ENCODE data around the gene LMO1.

Gene LMO1

DNA sequence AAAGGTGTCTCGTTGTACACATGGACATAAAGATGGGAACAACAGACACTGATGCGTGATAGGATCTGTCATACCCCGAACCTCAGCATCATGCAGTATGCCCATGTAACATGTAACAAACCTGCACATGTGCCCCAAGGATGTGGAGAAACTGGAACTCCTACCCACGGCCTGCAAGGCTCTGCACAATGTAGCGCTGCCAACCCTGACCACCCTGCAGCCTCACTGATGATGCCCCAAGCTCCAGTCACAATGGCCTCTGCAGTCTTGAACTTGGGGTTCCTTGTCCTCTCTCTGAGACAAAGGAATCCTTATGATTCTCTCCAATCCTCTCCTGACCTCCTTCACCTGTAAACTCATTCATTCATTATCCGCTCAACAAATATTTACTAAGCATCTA is 14.2 kb downstream of the LMO1 start:
- DNase-seq (ENCODE audit: low read depth in 2 of 2, low spot score in 1 of 2), result no peak

DNA sequence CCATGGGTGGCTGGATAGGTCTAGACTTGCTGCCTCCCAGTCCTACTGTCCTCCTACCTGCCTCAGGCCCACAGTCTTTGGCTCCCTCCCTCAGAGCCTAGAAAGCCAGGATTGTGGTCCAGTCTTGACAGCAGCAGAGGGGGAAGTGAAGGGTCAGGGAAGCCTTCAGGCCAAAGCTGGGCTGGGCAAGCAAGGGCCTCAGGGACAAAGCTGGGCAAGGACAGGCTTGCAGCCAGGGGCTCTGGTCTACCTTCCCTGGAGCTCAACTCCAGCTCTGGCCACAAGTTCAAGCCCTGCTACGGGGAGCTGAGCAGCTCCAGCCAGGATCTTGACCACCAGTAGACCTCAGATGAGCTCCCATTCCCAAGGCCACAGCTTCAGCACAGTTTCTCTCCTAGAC is 14.9 kb downstream of the LMO1 start:
- no peak for DNase-seq (ENCODE audit: low read depth in 2 of 2, low spot score in 1 of 2)

DNA sequence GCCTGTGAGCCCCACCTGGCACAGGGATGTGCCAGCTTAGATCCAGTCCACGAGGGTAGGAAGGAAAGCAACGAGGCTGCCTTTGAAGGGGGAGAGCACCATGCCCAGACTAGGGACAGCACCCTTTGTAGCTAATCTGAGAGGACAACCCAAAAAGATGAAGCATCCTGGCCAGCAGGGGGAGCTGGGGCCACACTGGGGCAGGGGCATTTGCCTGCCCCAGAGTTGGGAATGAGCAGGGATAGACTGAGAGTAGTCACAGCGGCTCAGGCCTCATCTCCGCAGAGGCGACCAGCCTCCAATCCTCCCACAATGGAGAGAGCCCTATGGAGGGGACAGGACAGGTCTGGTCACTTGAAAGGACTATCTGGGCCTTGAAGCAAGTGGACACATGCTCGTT is 16.4 kb downstream of the LMO1 start:
- DNase-seq (ENCODE audit: low read depth in 2 of 2, low spot score in 1 of 2), result no peak

DNA sequence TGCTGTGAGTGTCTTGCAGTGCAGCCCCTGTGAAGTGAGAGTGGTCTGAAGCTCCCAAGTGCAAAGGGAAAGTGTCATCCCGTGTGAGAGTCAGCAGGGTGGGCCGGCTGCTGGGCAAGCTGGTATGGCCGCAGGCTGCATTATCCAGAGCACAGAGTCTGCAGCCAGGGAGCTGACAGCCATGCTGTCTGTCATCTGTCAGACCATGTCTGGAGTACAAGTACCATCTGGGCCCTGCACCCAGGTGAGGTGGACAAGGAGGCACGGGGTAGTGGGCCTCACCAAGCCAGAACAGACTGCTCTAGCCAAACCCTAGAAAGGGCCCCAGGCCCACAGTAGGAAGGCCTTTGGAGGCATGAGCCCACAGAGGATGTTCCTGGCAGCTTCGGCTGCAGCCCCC is 20.2 kb downstream of the LMO1 start:
- no peak for DNase-seq (ENCODE audit: low read depth in 2 of 2, low spot score in 1 of 2)

DNA sequence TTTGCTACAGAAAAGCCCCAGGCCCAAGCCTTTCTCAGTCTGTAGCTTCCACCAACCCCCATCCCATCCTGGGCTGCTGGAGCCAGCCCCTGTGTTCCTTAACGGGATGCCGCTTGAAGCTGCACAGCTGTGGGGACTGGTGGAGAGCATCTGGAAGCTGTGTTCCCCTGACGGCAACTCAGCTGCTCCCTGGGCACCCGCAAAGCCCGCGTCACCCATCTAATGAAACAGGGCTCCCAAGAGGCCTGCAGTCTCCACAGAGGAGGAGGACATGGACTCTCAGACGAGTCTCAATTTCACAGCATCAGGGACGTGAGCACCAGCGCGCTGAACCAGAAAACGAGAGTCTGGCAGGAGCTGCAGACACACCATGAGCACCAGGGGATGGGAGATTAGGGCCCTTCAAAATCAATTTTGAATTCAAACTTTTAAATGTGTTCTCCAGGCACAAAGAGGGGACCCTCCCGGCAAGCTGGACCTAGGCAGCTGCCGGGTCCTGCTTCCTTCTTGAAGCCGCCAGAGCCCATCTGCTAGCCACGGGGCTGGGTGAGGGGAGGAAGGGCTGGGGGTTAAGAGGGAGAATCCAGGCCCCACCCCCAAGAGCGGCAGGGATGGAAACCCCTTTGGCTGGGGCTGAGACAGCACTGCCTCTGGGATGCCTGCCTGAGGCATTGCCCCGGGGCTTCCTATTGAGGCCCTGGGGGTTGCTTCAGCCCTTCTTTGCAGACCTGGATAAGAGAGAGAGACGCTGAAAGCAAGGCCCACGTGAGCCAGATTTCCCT is 21.0 kb downstream of the LMO1 start:
- no peak for DNase-seq (ENCODE audit: low read depth in 2 of 2, low spot score in 1 of 2)

DNA sequence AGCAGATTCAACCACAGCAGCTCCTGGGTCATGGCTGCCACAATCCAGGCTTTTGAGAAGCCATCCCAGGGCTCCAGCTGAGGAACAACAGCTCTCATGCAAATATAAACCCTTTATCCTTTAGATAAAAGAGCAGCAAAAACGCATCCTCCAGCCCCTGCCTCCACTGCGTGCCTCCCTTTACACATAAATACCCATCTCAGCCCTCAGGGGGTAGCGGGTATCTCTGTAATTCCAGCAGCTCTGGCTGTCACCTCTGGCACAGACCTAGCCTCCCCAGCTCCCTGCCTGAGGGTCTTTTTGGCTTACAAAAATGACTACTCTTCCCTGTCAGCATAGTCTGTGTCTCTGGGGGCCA is 21.6 kb downstream of the LMO1 start:
- DNase-seq (ENCODE audit: low read depth in 2 of 2, low spot score in 1 of 2), result no peak

DNA sequence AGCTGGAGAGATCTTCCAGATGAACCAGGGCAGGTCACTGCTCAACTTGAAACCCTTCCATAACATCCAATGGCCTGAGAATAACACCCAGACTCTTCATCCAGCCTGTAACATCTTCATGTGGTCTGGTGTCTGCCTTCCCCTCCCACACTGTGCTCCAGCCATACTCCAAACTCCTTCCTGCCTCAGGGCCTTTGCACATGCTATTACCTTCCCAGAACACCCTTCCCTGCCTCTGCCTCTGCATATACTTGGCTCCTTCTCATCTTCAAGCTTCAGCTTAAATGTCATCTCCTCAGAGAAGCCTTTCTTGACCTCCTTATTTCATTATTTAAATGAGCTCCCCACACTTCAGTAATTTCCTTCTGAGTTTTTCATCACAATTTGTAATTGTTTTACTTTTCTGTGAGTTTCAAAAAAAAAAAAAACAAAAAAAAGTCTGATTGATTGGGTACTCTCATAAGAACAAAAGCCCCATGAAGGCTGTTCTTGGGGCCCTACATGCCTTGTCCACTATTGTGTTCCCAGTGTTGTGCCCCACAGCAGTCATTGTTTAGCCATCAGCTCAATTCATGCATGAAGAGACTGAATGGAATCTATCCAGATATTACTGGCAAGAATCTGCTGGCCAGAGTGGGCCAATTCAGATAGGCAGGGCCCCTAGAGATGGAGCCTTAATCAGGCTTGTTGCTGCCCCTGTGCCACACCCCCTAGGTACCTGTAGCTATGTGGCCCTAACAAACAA is 22.1 kb downstream of the LMO1 start:
- DNase-seq (ENCODE audit: low read depth in 2 of 2, low spot score in 1 of 2), result no peak

DNA sequence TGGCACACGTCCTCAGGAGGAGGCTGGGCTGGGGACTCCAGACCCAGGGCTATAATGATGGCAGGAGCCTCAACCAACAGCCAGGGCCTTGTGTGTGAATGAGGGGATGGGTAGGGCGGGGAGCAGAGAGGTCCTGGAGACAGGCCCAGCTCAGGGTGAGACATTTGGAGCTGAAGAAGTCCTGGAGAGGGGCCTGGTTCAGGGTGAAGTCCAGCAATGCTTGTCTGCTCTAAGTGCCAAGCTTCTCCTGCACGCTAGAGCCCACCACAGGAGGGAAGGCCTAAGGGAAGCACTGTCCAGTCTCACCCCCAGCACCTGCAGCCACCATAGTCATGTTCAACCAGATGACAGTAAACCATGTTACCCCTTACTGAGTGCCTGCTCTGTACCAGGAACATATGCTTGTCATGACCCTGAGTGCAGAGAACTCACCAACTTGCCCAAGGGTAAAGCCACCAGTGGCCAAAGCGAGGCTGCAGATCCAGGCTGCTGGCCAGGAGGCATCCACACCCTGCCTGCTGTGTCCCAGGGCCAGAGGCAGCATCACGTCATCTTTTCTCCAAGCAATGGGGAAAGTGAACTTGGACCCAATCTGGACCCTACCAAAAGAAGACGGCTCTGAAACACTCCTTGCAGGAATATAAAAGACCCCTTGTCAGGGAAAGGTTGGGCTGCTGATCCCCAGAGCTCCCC is 24.0 kb downstream of the LMO1 start:
- no peak for DNase-seq (ENCODE audit: low read depth in 2 of 2, low spot score in 1 of 2)

DNA sequence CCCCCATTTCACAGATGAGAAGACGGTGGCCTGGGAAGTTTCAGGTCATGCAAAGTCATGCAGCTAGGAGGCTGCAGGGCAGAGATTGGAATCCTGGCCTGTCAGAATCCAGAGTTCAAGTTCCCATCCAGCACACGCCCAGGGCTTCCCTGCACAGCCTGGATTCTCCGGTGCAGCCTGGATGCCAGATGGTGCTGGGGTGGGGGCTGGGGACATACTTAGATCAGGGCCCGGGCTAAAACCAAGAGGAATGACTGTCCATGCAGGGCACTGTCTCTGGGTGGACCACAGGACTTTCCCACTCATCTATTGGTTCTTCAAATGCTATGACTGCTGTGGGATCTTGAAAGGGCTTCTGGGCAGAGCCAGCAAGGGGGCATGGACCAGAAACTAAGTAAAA is 24.6 kb downstream of the LMO1 start:
- DNase-seq (ENCODE audit: low read depth in 2 of 2, low spot score in 1 of 2), result no peak

DNA sequence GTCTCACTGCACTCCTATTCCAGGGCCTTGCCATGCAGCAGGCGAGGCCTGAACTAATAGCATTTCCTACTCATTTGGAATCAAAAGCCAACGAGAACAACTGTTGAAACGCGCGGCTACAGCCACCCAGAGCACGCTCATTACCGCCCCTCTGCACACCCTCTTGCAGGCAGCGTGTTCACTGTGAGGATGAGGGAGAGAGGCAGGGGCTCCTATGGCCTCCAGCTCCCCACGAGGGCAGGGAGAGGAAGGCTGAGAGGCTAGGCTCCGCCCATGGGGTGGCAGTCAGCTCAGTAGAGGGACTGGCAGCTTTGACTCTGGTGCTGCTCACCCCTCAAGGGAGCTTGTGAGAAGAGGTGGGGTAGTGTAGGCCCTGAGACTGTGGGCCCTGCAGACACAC is 26.2 kb downstream of the LMO1 start:
- DNase-seq (ENCODE audit: low read depth in 2 of 2, low spot score in 1 of 2), result no peak

DNA sequence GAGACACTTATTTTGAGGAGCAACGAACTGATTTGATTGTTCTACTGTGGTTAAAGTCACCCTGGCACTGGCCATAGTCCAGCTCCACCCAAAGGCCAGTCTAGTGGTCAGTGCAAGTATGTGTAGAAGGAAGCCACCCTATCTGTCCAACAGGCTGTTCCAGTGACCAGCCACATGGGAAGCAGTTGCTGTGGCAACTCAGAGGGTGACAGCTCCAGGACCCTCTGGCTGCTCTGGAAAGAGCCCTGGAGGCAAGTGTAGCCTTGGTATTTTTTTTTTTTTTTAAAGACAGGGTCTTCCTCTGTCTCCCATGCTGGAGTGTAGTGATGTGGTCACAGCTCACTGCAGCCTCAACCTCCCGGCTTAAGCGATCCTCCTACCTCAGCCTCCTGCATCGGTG is 27.8 kb downstream of the LMO1 start:
- DNase-seq (ENCODE audit: low read depth in 2 of 2, low spot score in 1 of 2), result no peak

DNA sequence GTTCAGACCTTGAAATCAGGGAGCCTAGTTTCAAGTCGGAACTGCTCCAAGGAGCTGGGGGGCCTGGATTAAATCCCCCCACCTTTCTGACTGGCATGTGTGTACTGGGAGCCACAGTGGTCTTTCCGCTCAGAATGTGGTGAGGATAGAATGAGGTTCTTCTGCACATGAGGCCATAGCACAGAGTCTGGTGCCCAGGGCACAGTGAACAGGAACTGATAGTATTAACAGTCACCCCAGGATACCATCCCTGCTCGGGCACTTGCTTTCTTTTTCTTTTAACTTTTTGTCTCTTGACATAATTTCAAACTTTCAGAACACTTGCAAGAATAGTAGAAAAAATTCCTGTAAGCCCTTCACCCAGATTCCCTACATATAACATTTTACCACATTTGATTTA is 28.8 kb downstream of the LMO1 start:
- DNase-seq (ENCODE audit: low read depth in 2 of 2, low spot score in 1 of 2), result no peak

DNA sequence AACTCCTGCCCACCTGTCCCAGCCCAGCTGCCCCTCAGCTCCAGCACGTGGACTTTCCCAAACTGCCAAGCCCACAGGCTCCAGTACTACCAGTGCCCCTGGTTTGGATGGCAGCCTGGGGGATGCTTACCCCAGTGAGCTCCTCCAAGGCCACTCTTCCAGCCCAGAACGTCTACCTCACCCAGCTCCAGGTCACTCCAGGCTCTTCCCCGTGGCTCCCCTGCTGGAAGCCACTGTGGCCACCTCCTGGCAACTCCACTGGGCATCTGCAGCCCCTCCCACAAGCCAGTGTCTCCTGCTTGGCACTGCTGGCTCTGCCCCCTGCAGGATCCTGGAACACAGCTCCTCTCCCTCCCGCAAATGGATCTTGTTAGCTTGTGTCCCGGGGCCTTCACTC is 29.3 kb downstream of the LMO1 start:
- DNase-seq (ENCODE audit: low read depth in 2 of 2, low spot score in 1 of 2), result no peak

DNA sequence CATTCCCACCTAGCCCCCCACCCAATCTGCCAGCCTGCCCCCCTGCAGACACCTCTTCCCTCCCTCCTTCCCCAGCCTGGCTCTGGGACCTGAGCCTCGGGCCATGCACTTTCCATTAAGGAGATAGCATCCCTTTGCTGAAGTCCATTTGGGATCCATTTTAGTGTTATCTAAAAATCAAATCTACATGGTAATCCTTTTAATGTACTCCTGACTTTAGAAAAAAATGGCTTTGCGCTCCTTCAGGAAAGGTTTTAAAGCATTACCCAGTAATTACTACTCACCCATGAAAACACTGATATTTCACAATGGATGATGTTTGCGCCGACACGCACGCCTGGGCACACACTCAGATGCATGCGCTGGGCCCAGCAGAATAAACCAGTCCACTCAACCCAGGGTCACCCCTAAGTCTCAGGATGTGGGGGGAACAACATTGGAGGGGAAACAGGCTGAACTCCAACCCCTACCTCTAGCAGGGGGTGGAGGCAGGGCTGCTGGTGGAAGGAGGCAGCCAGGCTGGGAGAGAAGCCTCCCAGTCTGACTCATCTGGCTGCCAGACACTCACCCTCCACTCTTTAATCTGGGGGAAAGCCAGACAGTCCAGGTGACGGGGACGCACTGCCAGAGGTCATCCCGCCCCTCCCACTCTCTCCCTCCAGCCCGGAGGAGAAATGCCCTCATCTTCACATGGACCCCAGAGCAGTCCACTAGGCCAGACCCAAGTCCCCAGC is 29.8 kb downstream of the LMO1 start:
- no peak for DNase-seq (ENCODE audit: low read depth in 2 of 2, low spot score in 1 of 2)

DNA sequence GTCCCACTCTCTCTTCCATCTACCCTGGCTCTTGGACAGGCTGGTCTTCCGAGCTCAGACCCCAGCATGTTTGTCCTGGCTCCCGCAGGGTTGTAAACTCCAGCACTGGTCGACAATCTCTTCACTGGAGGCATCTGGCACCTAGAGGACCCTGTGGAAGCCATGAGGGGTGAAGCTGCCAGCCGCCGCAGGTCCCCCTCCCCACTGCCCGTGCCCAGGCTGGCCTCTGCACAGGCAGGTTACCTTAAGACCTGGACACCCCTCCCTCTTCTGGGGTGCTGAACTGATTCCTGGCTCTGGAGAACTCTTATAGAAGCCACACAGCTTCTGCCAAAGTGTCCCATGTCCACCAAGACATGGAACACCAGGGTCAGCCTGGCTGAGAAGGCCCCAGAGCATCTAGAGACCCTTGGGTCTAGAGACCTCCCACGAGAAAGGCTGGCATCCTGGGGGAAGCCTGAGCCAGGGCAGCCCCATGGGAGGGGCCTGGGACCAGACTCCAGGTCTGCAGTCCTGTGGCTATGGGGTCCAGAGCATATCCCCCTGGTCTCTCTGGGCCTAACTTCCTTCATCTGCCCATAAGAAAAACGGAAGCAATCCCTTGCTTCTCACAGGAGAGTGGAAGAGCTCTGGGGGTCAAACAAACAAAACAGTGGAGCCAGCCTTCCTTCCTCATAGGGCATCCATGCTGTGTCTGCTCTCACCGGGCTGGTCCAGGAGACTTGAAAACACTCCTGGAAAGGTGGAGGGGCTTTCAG is 30.6 kb downstream of the LMO1 start:
- DNase-seq (ENCODE audit: low read depth in 2 of 2, low spot score in 1 of 2), result no peak

DNA sequence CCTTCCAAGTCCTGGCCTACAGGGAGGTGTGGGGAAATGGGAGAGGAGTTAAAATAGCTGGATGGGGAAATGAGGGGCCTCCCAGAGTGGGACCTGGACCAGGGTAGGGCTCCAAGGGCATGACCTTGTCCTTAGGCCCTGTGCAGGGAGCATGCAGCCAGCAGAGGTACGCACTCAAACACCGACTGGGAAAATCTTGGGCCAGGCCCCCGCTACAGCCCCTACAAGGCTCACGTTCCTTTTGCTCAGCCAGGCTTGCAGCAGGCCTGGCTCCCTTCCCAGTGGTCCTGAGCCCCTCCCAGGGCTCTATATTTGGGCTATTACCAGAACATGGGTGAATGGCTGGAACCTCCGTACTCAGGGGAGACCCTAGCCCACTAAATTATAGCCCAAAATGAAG is 31.3 kb downstream of the LMO1 start:
- no peak for DNase-seq (ENCODE audit: low read depth in 2 of 2, low spot score in 1 of 2)

DNA sequence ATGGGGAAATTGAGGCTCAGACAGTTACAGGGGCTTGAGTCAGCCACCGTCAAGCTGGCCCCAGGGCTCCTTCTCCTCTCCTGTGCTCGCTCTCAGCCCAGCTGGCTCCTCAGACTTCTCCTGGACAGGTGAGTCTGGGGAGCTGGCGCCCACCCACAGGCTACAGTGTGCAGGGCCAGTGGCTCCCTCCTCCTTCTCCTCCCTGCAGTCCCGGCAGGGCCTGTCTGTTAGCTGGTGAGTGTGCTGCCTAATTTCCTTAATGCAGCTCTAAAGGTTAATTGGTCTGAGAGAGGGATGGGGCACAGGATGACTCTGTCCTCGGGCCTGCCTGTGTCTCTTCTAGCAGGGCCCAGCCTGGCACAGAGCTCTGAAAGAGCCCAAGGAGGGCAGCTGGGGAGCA is 31.7 kb downstream of the LMO1 start:
- no peak for DNase-seq (ENCODE audit: low read depth in 2 of 2, low spot score in 1 of 2)

DNA sequence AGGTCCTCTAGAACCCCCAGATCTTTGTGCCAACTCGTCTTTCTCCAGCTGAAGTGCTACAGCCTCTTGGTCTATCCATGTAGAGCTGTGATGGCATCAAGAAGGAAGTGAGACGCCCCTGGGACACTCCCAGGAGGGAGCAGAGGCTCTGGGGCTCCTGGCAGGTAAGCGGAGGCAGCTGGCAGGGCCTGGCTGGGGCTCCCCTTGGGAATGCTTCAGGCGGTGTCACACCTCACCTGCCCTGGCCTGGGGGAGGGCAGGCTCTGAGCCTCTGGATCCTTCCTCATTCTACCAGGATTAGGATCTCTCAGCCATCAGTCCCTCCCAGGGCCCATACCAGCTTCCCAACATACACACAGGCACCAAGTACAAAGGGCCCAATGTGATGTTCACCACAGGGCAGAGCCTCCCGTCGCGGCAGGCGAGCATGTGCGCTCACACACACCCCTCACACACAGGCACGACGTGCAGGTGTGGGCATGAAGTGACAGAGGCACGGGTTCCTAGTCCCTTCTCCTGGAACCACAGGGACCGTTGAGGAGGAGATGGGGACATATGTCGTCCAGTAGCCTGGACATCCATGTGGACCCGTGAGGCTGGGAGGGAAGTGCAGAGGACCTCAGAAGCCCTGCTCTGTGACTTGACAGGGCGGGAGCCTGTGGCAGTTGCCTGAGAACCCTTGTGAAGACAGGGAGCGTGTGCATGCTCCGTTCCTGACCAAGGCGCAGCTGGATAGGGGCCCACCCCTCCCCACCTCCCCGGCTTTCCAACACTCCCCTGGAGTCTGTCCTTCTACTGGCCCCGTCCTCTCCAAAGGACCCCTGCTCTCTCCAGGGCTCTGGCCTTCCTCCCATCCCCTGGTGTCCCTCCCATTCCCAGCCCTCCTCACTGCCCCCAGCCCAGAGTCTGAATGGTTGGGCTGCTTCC is 32.5 kb downstream of the LMO1 start:
- no peak for DNase-seq (ENCODE audit: low read depth in 2 of 2, low spot score in 1 of 2)

DNA sequence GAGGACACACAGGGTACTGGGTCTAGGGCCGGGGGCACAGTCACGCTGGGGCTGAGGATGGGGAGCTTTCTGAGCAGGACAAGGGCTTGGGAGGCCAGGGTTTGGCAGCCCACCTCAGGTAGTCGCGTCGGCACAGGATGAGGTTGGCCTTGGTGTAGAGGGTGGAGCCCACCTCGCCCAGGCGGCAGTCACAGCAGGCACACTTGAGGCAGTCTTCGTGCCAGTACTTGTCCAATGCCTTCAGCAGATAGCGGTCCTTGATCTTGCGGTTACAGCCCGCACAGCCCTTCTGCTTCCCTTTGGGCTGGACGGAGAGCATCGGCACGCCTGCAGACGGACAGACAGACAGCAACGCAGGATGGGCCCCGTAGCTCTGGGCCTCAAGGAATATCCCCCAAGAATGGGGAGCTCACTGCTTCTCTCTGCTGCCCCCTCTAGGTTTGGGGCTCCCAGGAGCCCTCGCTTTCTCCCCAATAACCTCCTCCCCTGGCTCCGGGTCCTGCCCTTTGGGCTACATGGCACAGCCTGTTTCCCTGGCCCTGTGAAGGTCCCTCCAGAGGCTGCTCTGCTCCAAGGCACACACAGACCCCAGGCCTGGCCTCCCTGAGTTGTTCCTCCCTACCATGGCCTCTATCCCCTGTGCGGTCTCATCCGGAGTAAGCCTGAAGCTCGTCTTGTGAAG is 33.4 kb downstream of the LMO1 start:
- DNase-seq (ENCODE audit: low read depth in 2 of 2, low spot score in 1 of 2), result no peak

Data from stimulated activated CD8-positive, alpha-beta memory T cell treated with anti-CD3 and anti-CD28 coated beads, Interleukin-4, amount 100 ng/mL, for 4 hours (primary cell).